Ovary (tissue), 9 donors: ENCODE measurements around the gene CCDC106. TPM values are rescaled to one million over a fixed set of nuclear protein-coding genes. Genes with fewer than 3 reads are reported as not detected.

Experiments used
- DNase-seq, 5 donors: peaks; one replicate each; pipeline ENCODE4 v3.0.0-alpha.2; 2019 to 2020
- H3K27ac ChIP-seq, 2 donors: fragments of 200-600 bp; one replicate each; pipeline versions ENCODE4 v1.5.1 to v1.8.0; 2019 to 2022
- H3K27me3 ChIP-seq: fragments of 200-600 bp; one replicate; pipeline ENCODE4 v1.8.0; 2022
- H3K36me3 ChIP-seq: fragments of 200-600 bp; sonication (generic); one replicate; pipeline ENCODE4 v1.5.1; 2019
- H3K4me1 ChIP-seq: one replicate; pipeline ENCODE4 v1.8.1; 2013; ENCODE audit warnings: mild to moderate bottlenecking, moderate library complexity; ENCODE audit not compliant: insufficient read depth
- H3K4me3 ChIP-seq: fragments of 200-600 bp; sonication (generic); one replicate; pipeline ENCODE4 v1.5.1; 2017
- H3K9me3 ChIP-seq, 2 donors: fragments of 200-600 bp in 1 of 2; sonication (generic) in 1 of 2; one replicate each; pipeline versions ENCODE4 v1.5.1 to v1.8.1; 2013 to 2019; ENCODE audit warnings: mild to moderate bottlenecking in 1 of 2, moderate library complexity in 1 of 2
- CTCF ChIP-seq, 3 donors: fragments of 450-650 bp in 2 of 3; fragments of 200-600 bp in 1 of 3; IDR thresholded peaks; one replicate each; pipeline versions ENCODE4 v1.5.1 to v1.8.0; 2016 to 2022; ENCODE audit warnings: antibody characterized with exemption in 3 of 3, mild to moderate bottlenecking in 1 of 3
- EP300 ChIP-seq: sonication (generic); formaldehyde crosslinking; IDR thresholded peaks from one replicate; pipeline ENCODE4 v1.6.1; 2017; ENCODE audit warnings: antibody characterized with exemption
- POLR2A ChIP-seq: fragments of 450-650 bp; IDR thresholded peaks from one replicate; pipeline ENCODE4 v1.6.1; 2017; ENCODE audit warnings: antibody characterized with exemption, mild to moderate bottlenecking, moderate library complexity
- WGBS, 3 donors: extraction: QIAGEN DNeasy Blood & Tissue Kit in 1 of 3; methylation state at CpG; one replicate each; pipeline versions ENCODE4 v1.1.5 to v1.1.7; 2013 to 2017; 5-methylcytosine and 5-hydroxymethylcytosine counted together
- intact Hi-C, 4 donors: fragments of 100-400 bp; cut with DNase I; formaldehyde crosslinking; loops; one replicate each; pipeline versions ENCODE4 v1.11.0 to v1.15.1; 2022 to 2023
- polyA plus RNA-seq, 2 donors: library from polyadenylated mRNA; stranded (reverse); fragments of 200-250 nt in 1 of 2; fragments of 350-450 nt in 1 of 2; fragmentation: Illumina TruSeq in 1 of 2; extraction: RNeasy Lipid Tissue Mini Kit (QIAGEN cat#74804) in 1 of 2; gene quantifications; one replicate each; pipeline ENCODE4 v1.2.3, GENCODE V29; 2013 to 2014
- total RNA-seq, 7 donors: library from RNA; depleted of rRNA in 2 of 7; stranded (reverse); fragments of >200 nt in 2 of 7; fragmentation: NEBNext Ultra II Directional in 3 of 7; extraction: Animal tissue kit (Norgen Biotek cat#: 25700) in 3 of 7; gene quantifications; one replicate each; pipeline versions ENCODE4 v1.1.0 to v1.2.4, GENCODE V29; 2016 to 2023
- donor health status: DM: no; HTN: no; CAD: no; lungs with moderate emphysema.
- donor health status: DM: no; HTN: no; CAD: no.
- donor health status: Bipolar disorder and iron deficiency.
- donor health status: DM: yes; HTN: yes; CAD: no.
- donor health status: DM: no; HTN: no; CAD: no.
- donor health status: DM: yes; HTN: yes; CAD: no.

Gene CCDC106
- total and polyA plus RNA-seq, 9 donors: 3.1 to 20.2 (median 14.5) TPM

GRCh38 chr19:55615543-55616394 lies 32.2 kb upstream of the CCDC106 start:
- Histone ChIP-seq H3K4me1 (peaks cover 1% of the 10 kb centered on the region), H3K36me3 (no peaks in the 10 kb centered on the region), H3K27me3 (no peaks in the 10 kb centered on the region), H3K27ac (no peak overlapping the region), H3K4me3 (no peak overlapping the region), H3K9me3 (no peaks in the 10 kb centered on the region)
- 95% methylated on average over 70 to 88 of the region's 88 CpGs for WGBS, 3 donors
- no peak for TF ChIP-seq CTCF (IDR thresholded peaks at IDR 0.05)
- no peak for TF ChIP-seq EP300
- no peak for TF ChIP-seq POLR2A
- no peak for DNase-seq
- intact Hi-C loops: no loop called here

GRCh38 chr19:55616395-55616875 lies 31.6 kb upstream of the CCDC106 start:
- WGBS, 3 donors: 94 to 97% (median 96%) methylated on average over 38 of the region's 38 CpGs
- no peak overlapping the region for H3K4me3 ChIP-seq
- intact Hi-C loops: no loop called here

GRCh38 chr19:55617426-55617825 lies 30.6 kb upstream of the CCDC106 start:
- DNase-seq: no peak
- H3K9me3 ChIP-seq: no peaks in the 10 kb centered on the region
- no peaks in the 10 kb centered on the region for H3K27me3 ChIP-seq
- H3K27ac ChIP-seq: no peak overlapping the region
- H3K4me3 ChIP-seq: no peak overlapping the region
- WGBS, 3 donors: 80 to 82% (median 80%) methylated on average over 8 of the region's 8 CpGs
- TF ChIP-seq CTCF (IDR thresholded peaks at IDR 0.05) (no peak), EP300 (no peak), POLR2A (no peak)
- intact Hi-C loops: no loop called here
- no peaks in the 10 kb centered on the region for H3K4me1 ChIP-seq
- H3K36me3 ChIP-seq: no peaks in the 10 kb centered on the region

More at GRCh38 chr19:55616395-55616875, 31.6 kb upstream of the CCDC106 start:
- Histone ChIP-seq H3K27me3 (no peaks in the 10 kb centered on the region), H3K36me3 (no peaks in the 10 kb centered on the region), H3K4me1 (peaks cover 1% of the 10 kb centered on the region), H3K27ac (no peak overlapping the region), H3K9me3 (no peaks in the 10 kb centered on the region)
- DNase-seq: no peak
- no peak for TF ChIP-seq CTCF (IDR thresholded peaks at IDR 0.05)

- no peak overlapping the region for H3K4me3 ChIP-seq
- intact Hi-C loops: no loop called here
- H3K27me3 ChIP-seq: no peaks in the 10 kb centered on the region
- 80 to 84% (median 83%) methylated on average over 7 of the region's 7 CpGs for WGBS, 3 donors
- H3K4me1 ChIP-seq: peaks cover 2% of the 10 kb centered on the region
- no peak for TF ChIP-seq CTCF (IDR thresholded peaks at IDR 0.05)
- TF ChIP-seq EP300: no peak
- no peak for TF ChIP-seq POLR2A
- H3K36me3 ChIP-seq: no peaks in the 10 kb centered on the region
- no peak for DNase-seq
- no peak overlapping the region for H3K27ac ChIP-seq
- H3K9me3 ChIP-seq: no peaks in the 10 kb centered on the region
Observed at GRCh38 chr19:55618426-55618825, 29.6 kb upstream of the CCDC106 start.
